HEK293 (cell line): ENCODE data around the gene SLC6A17.

ENCODE experiments used
- CTCF ChIA-PET: fragments of 350-600 bp; formaldehyde crosslinking; extraction: SDS; loops from one replicate; lab custom pipeline; 2021; ENCODE audit warnings: antibody characterized with exemption; lab: Yijun Ruan, JAX
- POLR2A ChIA-PET: fragments of 300-600 bp; formaldehyde crosslinking; extraction: SDS; loops from one replicate; lab custom pipeline; 2020; ENCODE audit warnings: antibody characterized with exemption, inconsistent platforms; lab: Yijun Ruan, JAX
- H3K27ac ChIP-seq: fragments of 200-500 bp; sonication (Bioruptor generic); 2 replicates; pipeline ENCODE4 v1.5.1; 2014; ENCODE audit warnings: low read depth, low read length, control low read depth, inconsistent platforms; ENCODE audit errors: extremely low read depth
- H3K36me3 ChIP-seq, 2 experiments: fragments of 200-500 bp in 1 of 2; sonication (Bioruptor generic) in 1 of 2; 1 replicate in 1 of 2; 2 replicates in 1 of 2; pipeline ENCODE4 v1.5.1; 2014 to 2017; ENCODE audit warnings: inconsistent platforms in 2 of 2, low read length in 2 of 2; ENCODE audit not compliant: control insufficient read depth in 2 of 2, insufficient read depth in 1 of 2
- H3K4me1 ChIP-seq: fragments of 200-500 bp; sonication (Bioruptor generic); 2 replicates; pipeline ENCODE4 v1.5.1; 2014; ENCODE audit warnings: mild to moderate bottlenecking, low read length, inconsistent platforms; ENCODE audit not compliant: control insufficient read depth, insufficient read depth
- H3K4me3 ChIP-seq: 2 replicates; pipeline ENCODE4 v1.5.1; 2011; ENCODE audit warnings: low read depth, mild to moderate bottlenecking, control low read depth, low read length, moderate library complexity
- H3K9me3 ChIP-seq: fragments of 200-500 bp; sonication (Bioruptor generic); 2 replicates; pipeline ENCODE4 v1.5.1; 2014; ENCODE audit warnings: low read depth, low read length, inconsistent platforms; ENCODE audit not compliant: control insufficient read depth, insufficient read depth
- HOXC10 ChIP-seq: sonication (generic); formaldehyde crosslinking; IDR thresholded peaks from 2 replicates; pipeline ENCODE4 v1.8.1; 2023; ENCODE audit warnings: mild to moderate bottlenecking, missing genetic modification reagents
- KLF8 ChIP-seq: fragments of 450-650 bp; formaldehyde crosslinking; IDR thresholded peaks from 2 replicates; pipeline ENCODE4 v1.5.1; 2016; ENCODE audit warnings: missing biosample characterization, missing genetic modification characterization
- MEIS1 ChIP-seq: sonication (generic); formaldehyde crosslinking; IDR thresholded peaks from 2 replicates; pipeline ENCODE4 v1.8.1; 2022; ENCODE audit warnings: missing genetic modification reagents, mild to moderate bottlenecking, borderline replicate concordance
- OVOL3 ChIP-seq: fragments of 450-650 bp; formaldehyde crosslinking; IDR thresholded peaks from 2 replicates; pipeline ENCODE4 v1.5.1; 2016; ENCODE audit warnings: missing biosample characterization, missing genetic modification characterization
- PRDM4 ChIP-seq: fragments of 450-650 bp; formaldehyde crosslinking; IDR thresholded peaks from 2 replicates; pipeline ENCODE4 v1.5.1; 2017; ENCODE audit warnings: missing biosample characterization, missing genetic modification characterization
- TCF7L2 ChIP-seq: IDR thresholded peaks from 2 replicates; pipeline ENCODE4 v1.6.1; 2011; ENCODE audit warnings: low read depth, mild to moderate bottlenecking, inconsistent platforms, low read length, moderate library complexity, borderline replicate concordance
- YY2 ChIP-seq: fragments of 450-650 bp; formaldehyde crosslinking; IDR thresholded peaks from 2 replicates; pipeline ENCODE4 v1.5.1; 2016; ENCODE audit warnings: missing biosample characterization, missing genetic modification characterization
- ZBTB20 ChIP-seq: fragments of 450-650 bp; formaldehyde crosslinking; IDR thresholded peaks from 2 replicates; pipeline ENCODE4 v1.5.1; 2016; ENCODE audit warnings: missing biosample characterization, missing genetic modification characterization
- ZBTB21 ChIP-seq: fragments of 450-650 bp; formaldehyde crosslinking; IDR thresholded peaks from 2 replicates; pipeline ENCODE4 v1.5.1; 2017; ENCODE audit warnings: missing biosample characterization, missing genetic modification characterization
- ZBTB44 ChIP-seq: fragments of 450-650 bp; IDR thresholded peaks from 2 replicates; pipeline ENCODE4 v1.5.1; 2018; ENCODE audit warnings: missing biosample characterization, mild to moderate bottlenecking, missing genetic modification characterization
- ZBTB7A ChIP-seq: fragments of 450-650 bp; formaldehyde crosslinking; IDR thresholded peaks from 2 replicates; pipeline ENCODE4 v1.5.1; 2016; ENCODE audit warnings: low read depth, missing biosample characterization, missing genetic modification characterization
- ZFHX2 ChIP-seq: fragments of 450-650 bp; formaldehyde crosslinking; conservative IDR thresholded peaks from 2 replicates; pipeline ENCODE4 v1.5.1; 2016; ENCODE audit warnings: missing biosample characterization, missing genetic modification characterization
- ZFP3 ChIP-seq: fragments of 450-650 bp; formaldehyde crosslinking; IDR thresholded peaks from 2 replicates; pipeline ENCODE4 v1.5.1; 2016; ENCODE audit warnings: low read depth, missing biosample characterization, missing genetic modification characterization
- ZFP37 ChIP-seq: fragments of 450-650 bp; formaldehyde crosslinking; IDR thresholded peaks from 2 replicates; pipeline ENCODE4 v1.5.1; 2016; ENCODE audit warnings: missing biosample characterization, missing genetic modification characterization
- ZIC2 ChIP-seq: fragments of 450-650 bp; formaldehyde crosslinking; IDR thresholded peaks from 2 replicates; pipeline ENCODE4 v1.5.1; 2016; ENCODE audit warnings: missing biosample characterization, missing genetic modification characterization
- ZNF18 ChIP-seq: fragments of 450-650 bp; formaldehyde crosslinking; IDR thresholded peaks from 2 replicates; pipeline ENCODE4 v1.5.1; 2016; ENCODE audit warnings: missing biosample characterization, missing genetic modification characterization
- ZNF19 ChIP-seq: fragments of 450-650 bp; formaldehyde crosslinking; IDR thresholded peaks from 2 replicates; pipeline ENCODE4; 2016; ENCODE audit warnings: missing biosample characterization, missing genetic modification characterization, low read depth
- ZNF223 ChIP-seq: fragments of 450-650 bp; formaldehyde crosslinking; IDR thresholded peaks from 2 replicates; pipeline ENCODE4 v1.5.1; 2016; ENCODE audit warnings: missing biosample characterization, missing genetic modification characterization
- ZNF239 ChIP-seq: fragments of 450-650 bp; formaldehyde crosslinking; IDR thresholded peaks from 2 replicates; pipeline ENCODE4 v1.5.1; 2016; ENCODE audit warnings: missing biosample characterization, missing genetic modification characterization
- ZNF341 ChIP-seq: fragments of 450-650 bp; formaldehyde crosslinking; IDR thresholded peaks from 2 replicates; pipeline ENCODE4; 2016; ENCODE audit warnings: low read depth, missing biosample characterization, missing genetic modification characterization
- ZNF37A ChIP-seq: fragments of 450-650 bp; IDR thresholded peaks from 2 replicates; pipeline ENCODE4 v1.5.1; 2018; ENCODE audit warnings: missing biosample characterization, missing genetic modification characterization
- ZNF426 ChIP-seq: fragments of 450-650 bp; formaldehyde crosslinking; IDR thresholded peaks from 2 replicates; pipeline ENCODE4 v1.5.1; 2017; ENCODE audit warnings: missing biosample characterization, missing genetic modification characterization, mild to moderate bottlenecking, inconsistent platforms, moderate library complexity
- ZNF473 ChIP-seq: fragments of 450-650 bp; formaldehyde crosslinking; IDR thresholded peaks from 2 replicates; pipeline ENCODE4 v1.5.1; 2017; ENCODE audit warnings: missing biosample characterization, missing genetic modification characterization
- ZNF501 ChIP-seq: fragments of 450-650 bp; formaldehyde crosslinking; IDR thresholded peaks from 2 replicates; pipeline ENCODE4 v1.5.1; 2016; ENCODE audit warnings: missing biosample characterization, missing genetic modification characterization
- ZNF548 ChIP-seq: fragments of 450-650 bp; formaldehyde crosslinking; IDR thresholded peaks from 2 replicates; pipeline ENCODE4 v1.5.1; 2016; ENCODE audit warnings: missing biosample characterization, missing genetic modification characterization
- ZNF549 ChIP-seq: fragments of 450-650 bp; IDR thresholded peaks from 2 replicates; pipeline ENCODE4 v1.5.1; 2018; ENCODE audit warnings: missing biosample characterization, missing genetic modification characterization, mild to moderate bottlenecking, inconsistent platforms, moderate library complexity
- ZNF626 ChIP-seq: fragments of 450-650 bp; sonication (Bioruptor Pico); formaldehyde crosslinking; IDR thresholded peaks from 2 replicates; pipeline ENCODE4 v1.5.1; 2018; ENCODE audit warnings: missing biosample characterization, missing genetic modification characterization, inconsistent platforms
- ZNF654 ChIP-seq: fragments of 450-650 bp; formaldehyde crosslinking; IDR thresholded peaks from 2 replicates; pipeline ENCODE4 v1.5.1; 2016; ENCODE audit warnings: low read depth, missing biosample characterization, missing genetic modification characterization
- ZNF660 ChIP-seq: fragments of 450-650 bp; IDR thresholded peaks from 2 replicates; pipeline ENCODE4 v1.5.1; 2018; ENCODE audit warnings: missing biosample characterization, mild to moderate bottlenecking, missing genetic modification characterization
- ZNF701 ChIP-seq: fragments of 450-650 bp; formaldehyde crosslinking; IDR thresholded peaks from 2 replicates; pipeline ENCODE4 v1.5.1; 2016; ENCODE audit warnings: missing biosample characterization, missing genetic modification characterization
- ZNF704 ChIP-seq: fragments of 450-650 bp; formaldehyde crosslinking; IDR thresholded peaks from 2 replicates; pipeline ENCODE4 v1.5.1; 2016; ENCODE audit warnings: missing biosample characterization, missing genetic modification characterization

SLC6A17 gene

GRCh38 chr1:110107867-110108469 is 42.3 kb upstream of the SLC6A17 start:
- H3K36me3 ChIP-seq = no peaks in the 10 kb centered on the region
- no peaks in the 10 kb centered on the region for H3K9me3 ChIP-seq
- no peak overlapping the region for H3K4me3 ChIP-seq
- no peak for TF ChIP-seq ZFP37 (tag by site-specific recombination)
- no peak for TF ChIP-seq ZIC2
- no peak for TF ChIP-seq MEIS1 (CRISPR knock-in tag)
- no peak for TF ChIP-seq ZNF704 (tag by site-specific recombination)
- TF ChIP-seq HOXC10 = no peak
- no peak for TF ChIP-seq ZNF626 (tag by site-specific recombination)
- no peak for TF ChIP-seq ZNF660 (tag by site-specific recombination)
- TF ChIP-seq ZNF426 (tag by site-specific recombination) = no peak
- no peak for TF ChIP-seq KLF8 (tag by site-specific recombination)
- no peak for TF ChIP-seq ZNF239 (tag by site-specific recombination)
- TF ChIP-seq ZNF548 (tag by site-specific recombination) = no peak
- no peak for TF ChIP-seq ZBTB21 (tag by site-specific recombination)
- TF ChIP-seq ZBTB44 (tag by site-specific recombination) = no peak
- no peak for TF ChIP-seq TCF7L2
- no peak for TF ChIP-seq ZNF549 (tag by site-specific recombination)
- no peak for TF ChIP-seq ZNF18 (tag by site-specific recombination)
- no peak for TF ChIP-seq YY2 (tag by site-specific recombination)
- no peak for TF ChIP-seq ZNF501 (tag by site-specific recombination)
- no peak for TF ChIP-seq ZNF701 (tag by site-specific recombination)
- H3K4me1 ChIP-seq = no peaks in the 10 kb centered on the region
- POLR2A ChIA-PET = no interaction called here
- no peak overlapping the region for H3K27ac ChIP-seq
- CTCF ChIA-PET = interaction anchor here (0.7 to 12.4 kb wide), 6 partner anchors 9 to 109 kb away, joined by 3 to 182 read pairs (median 4); no protein-coding TSS in a partner anchor

GRCh38 chr1:110111081-110111480 is 39.2 kb upstream of the SLC6A17 start:
- Histone ChIP-seq H3K27ac (no peak overlapping the region), H3K4me1 (no peaks in the 10 kb centered on the region), H3K4me3 (no peak overlapping the region), H3K9me3 (no peaks in the 10 kb centered on the region), H3K36me3 (no peaks in the 10 kb centered on the region)
- CTCF ChIA-PET = no interaction called here
- POLR2A ChIA-PET = no interaction called here
- no peak for TF ChIP-seq ZNF37A
- TF ChIP-seq ZBTB20 = no peak
- no peak for TF ChIP-seq ZNF19 (tag by site-specific recombination)
- TF ChIP-seq KLF8 (tag by site-specific recombination) = no peak
- no peak for TF ChIP-seq ZFHX2 (tag by site-specific recombination)
- TF ChIP-seq PRDM4 (tag by site-specific recombination) = no peak
- no peak for TF ChIP-seq ZNF654
- no peak for TF ChIP-seq ZNF341
- TF ChIP-seq ZBTB7A (tag by site-specific recombination) = no peak
- no peak for TF ChIP-seq ZNF223 (tag by site-specific recombination)
- no peak for TF ChIP-seq OVOL3 (tag by site-specific recombination)
- TF ChIP-seq HOXC10 = no peak
- TF ChIP-seq ZNF473 (tag by site-specific recombination) = no peak
- no peak for TF ChIP-seq ZFP3 (tag by site-specific recombination)
